ENCODE data around the gene VNN1. TPM values are rescaled to one million over a fixed set of nuclear protein-coding genes. Genes with fewer than 3 reads are reported as not detected.

The VNN1 gene
- polyA plus RNA-seq, 1 donor from 2014 or later = not detected

DNA sequence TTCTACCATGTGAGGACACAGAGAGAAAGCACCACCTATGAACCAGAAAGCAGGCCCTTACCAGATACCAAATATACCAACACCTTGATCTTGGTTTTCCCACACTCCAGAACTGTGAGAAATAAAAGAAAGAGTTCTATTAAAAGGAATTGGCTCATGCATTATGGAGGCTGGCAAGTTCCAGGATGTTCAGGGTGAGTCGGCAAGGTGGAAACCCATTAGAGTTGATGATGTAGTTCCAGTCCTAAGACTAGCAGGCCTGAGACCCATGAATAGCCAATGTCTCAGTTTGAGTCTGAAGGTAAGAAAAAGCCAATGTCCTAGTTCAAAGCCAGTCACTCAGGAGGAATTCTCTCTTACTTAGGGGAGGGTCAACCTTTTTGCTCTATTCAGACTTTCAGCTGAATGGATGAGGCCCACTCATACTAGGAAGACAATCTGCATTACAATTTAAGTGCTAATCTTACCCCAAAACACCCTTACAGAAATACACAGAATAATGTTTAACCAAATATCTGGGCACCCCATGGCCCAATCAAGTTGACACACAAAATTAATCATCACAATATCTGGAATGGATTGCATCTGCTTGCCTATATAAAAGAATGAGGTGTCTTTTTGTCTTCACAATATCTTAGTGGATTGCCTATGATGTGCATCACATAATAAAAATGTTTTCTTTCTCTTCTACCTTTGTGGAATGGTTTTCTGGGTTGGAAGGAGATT is 49.4 kb downstream of the VNN1 start:
- Histone ChIP-seq H3K4me2 (ENCODE audit: low read length) (no peak overlapping the region), H3K9me2 (ENCODE audit: insufficient read depth, low read length) (no peaks in the 10 kb centered on the region), H3K9me3 (ENCODE audit: low read length) (no peaks in the 10 kb centered on the region), H3K9ac (ENCODE audit: low read length) (no peak overlapping the region), H3K4me3 (ENCODE audit: low read length) (no peak overlapping the region), H3K27ac (ENCODE audit: low read length) (no peak overlapping the region), H3K27me3 (ENCODE audit: insufficient read depth, low read depth, low read length) (no peaks in the 10 kb centered on the region), H3F3A (ENCODE audit: insufficient read depth, low read length, poor library complexity, severe bottlenecking) (no peaks in the 10 kb centered on the region), H3K79me2 (replicated peaks; ENCODE audit: insufficient read depth, low read length) (no peaks in the 10 kb centered on the region), H4K20me1 (ENCODE audit: insufficient read depth) (no peaks in the 10 kb centered on the region), H3K36me3 (ENCODE audit: insufficient read depth, low read length) (no peaks in the 10 kb centered on the region), H2AFZ (ENCODE audit: low read depth, low read length) (no peak overlapping the region)
- no peak for TF ChIP-seq EP300 (conservative IDR thresholded peaks at IDR 0.05; ENCODE audit: poor library complexity, severe bottlenecking)

GRCh38 chr6:132663661-132664060 is 50.2 kb downstream of the VNN1 start:
- no peaks in the 10 kb centered on the region for H4K20me1 ChIP-seq (ENCODE audit: insufficient read depth)
- no peaks in the 10 kb centered on the region for H3K36me3 ChIP-seq (ENCODE audit: insufficient read depth, low read length)
- H3K27me3 ChIP-seq (ENCODE audit: insufficient read depth, low read depth, low read length) = no peaks in the 10 kb centered on the region
- no peak overlapping the region for H3K27ac ChIP-seq (ENCODE audit: low read length)
- no peaks in the 10 kb centered on the region for H3K9me3 ChIP-seq (ENCODE audit: low read length)
- no peak overlapping the region for H2AFZ ChIP-seq (ENCODE audit: low read depth, low read length)
- no peak overlapping the region for H3K9ac ChIP-seq (ENCODE audit: low read length)
- H3K4me3 ChIP-seq (ENCODE audit: low read length) = no peak overlapping the region
- no peaks in the 10 kb centered on the region for H3K9me2 ChIP-seq (ENCODE audit: insufficient read depth, low read length)
- no peaks in the 10 kb centered on the region for H3K79me2 ChIP-seq (replicated peaks; ENCODE audit: insufficient read depth, low read length)
- no peaks in the 10 kb centered on the region for H3F3A ChIP-seq (ENCODE audit: insufficient read depth, low read length, poor library complexity, severe bottlenecking)
- TF ChIP-seq EP300 (conservative IDR thresholded peaks at IDR 0.05; ENCODE audit: poor library complexity, severe bottlenecking) (no peak), TAF1 (IDR thresholded peaks at IDR 0.05; ENCODE audit: low read depth) (no peak), CTCF (IDR thresholded peaks at IDR 0.05; ENCODE audit: poor library complexity, severe bottlenecking) (no peak), POLR2AphosphoS5 (IDR thresholded peaks at IDR 0.05) (no peak), EZH2 (IDR thresholded peaks at IDR 0.05; ENCODE audit: borderline replicate concordance, insufficient read depth, low read length, poor library complexity, severe bottlenecking) (no peak), MXI1 (conservative IDR thresholded peaks at IDR 0.05; ENCODE audit: poor library complexity, severe bottlenecking) (no peak), SMC3 (conservative IDR thresholded peaks at IDR 0.05; ENCODE audit: poor library complexity) (no peak), RAD21 (conservative IDR thresholded peaks at IDR 0.05) (no peak)
- TF ChIP-seq, protein P1, sequence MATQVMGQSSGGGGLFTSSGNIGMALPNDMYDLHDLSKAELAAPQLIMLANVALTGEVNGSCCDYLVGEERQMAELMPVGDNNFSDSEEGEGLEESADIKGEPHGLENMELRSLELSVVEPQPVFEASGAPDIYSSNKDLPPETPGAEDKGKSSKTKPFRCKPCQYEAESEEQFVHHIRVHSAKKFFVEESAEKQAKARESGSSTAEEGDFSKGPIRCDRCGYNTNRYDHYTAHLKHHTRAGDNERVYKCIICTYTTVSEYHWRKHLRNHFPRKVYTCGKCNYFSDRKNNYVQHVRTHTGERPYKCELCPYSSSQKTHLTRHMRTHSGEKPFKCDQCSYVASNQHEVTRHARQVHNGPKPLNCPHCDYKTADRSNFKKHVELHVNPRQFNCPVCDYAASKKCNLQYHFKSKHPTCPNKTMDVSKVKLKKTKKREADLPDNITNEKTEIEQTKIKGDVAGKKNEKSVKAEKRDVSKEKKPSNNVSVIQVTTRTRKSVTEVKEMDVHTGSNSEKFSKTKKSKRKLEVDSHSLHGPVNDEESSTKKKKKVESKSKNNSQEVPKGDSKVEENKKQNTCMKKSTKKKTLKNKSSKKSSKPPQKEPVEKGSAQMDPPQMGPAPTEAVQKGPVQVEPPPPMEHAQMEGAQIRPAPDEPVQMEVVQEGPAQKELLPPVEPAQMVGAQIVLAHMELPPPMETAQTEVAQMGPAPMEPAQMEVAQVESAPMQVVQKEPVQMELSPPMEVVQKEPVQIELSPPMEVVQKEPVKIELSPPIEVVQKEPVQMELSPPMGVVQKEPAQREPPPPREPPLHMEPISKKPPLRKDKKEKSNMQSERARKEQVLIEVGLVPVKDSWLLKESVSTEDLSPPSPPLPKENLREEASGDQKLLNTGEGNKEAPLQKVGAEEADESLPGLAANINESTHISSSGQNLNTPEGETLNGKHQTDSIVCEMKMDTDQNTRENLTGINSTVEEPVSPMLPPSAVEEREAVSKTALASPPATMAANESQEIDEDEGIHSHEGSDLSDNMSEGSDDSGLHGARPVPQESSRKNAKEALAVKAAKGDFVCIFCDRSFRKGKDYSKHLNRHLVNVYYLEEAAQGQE (IDR thresholded peaks at IDR 0.05; ENCODE audit: borderline replicate concordance) = no peak
- no peak overlapping the region for H3K4me2 ChIP-seq (ENCODE audit: low read length)
